HG02623 (cell line): Measurements from ENCODE around the gene ZC3HAV1.
"Not testable (repeated sequence)": the region's sequence is repeated elsewhere in the genome, so short reads cannot be mapped to it uniquely, and the experiment has no call there.

Experiments
- ATAC-seq: cut with Tn5 transposase; IDR thresholded peaks from one replicate; pipeline ENCODE4 v1.9.1; 2021; ENCODE audit warnings: moderate library complexity; ENCODE audit not compliant: unreplicated experiment

ZC3HAV1 gene

DNA sequence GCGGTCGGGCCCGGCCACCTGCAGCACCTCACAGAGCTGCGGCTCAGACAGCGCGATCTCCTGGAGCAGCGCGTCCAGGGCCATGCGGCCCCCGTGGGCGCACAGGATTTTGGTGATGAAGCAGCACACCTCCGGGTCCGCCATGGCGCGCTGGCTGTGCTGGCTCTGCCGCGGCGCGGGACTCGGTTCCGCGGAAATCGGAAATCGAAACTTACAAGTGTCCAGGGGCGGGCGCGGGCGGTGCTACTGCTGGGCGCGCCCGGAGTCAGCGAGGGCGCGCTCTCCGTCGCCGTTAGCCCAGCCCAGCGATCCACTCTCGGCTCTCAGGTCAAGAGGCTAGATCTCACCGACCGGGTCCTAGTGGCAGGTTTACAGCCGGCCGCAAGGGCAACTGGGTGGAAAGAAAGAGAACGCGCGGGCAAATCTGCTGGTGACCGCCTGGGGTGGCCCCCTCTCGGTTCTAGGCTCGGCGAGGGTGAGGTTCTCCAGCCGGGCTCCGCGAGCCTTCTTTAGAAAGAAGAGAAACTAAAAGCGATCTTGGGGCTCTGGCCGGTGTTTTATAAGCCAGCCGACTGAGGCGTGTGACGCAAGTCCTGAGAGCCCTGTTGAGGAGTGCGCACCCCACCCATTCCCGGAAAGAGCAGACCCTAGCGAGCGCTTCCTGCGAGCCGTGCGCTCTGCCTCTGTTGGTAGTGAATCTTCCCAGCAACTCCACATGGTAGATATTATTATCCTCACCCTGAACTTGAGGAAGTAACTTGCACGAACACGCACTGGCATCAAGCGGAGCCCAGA lies at the start of gene ZC3HAV1:
Gene ZC3HAV1 (minus strand): TSS at position 533 of the 795 bp plus-strand sequence. CDS start 389 bp downstream, at position 144.
- peak; percentile 74 for ATAC-seq

GRCh38 chr7:139153832-139154231 lies 44.3 kb upstream of the ZC3HAV1 start:
- ATAC-seq = no peak

DNA sequence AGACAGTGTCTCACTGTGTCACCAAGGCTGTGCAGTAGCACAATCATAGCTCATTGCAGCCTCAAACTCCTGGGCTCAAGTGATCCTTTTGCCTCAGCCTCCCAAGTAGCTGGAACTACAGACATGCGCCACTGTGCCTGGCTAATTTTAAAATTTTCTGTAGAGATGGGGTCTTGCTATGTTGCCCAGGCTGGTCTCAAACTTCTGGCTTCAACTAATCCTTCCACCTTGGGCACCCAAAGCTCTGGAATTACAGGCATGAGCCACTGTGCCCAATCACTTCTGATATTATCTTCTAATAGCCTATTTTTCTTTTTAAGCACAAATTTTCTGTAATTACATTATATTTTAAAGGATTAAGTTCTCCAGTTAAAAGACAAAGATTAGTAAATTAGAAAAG lies 42.6 kb upstream of the ZC3HAV1 start:
- ATAC-seq = no peak

DNA sequence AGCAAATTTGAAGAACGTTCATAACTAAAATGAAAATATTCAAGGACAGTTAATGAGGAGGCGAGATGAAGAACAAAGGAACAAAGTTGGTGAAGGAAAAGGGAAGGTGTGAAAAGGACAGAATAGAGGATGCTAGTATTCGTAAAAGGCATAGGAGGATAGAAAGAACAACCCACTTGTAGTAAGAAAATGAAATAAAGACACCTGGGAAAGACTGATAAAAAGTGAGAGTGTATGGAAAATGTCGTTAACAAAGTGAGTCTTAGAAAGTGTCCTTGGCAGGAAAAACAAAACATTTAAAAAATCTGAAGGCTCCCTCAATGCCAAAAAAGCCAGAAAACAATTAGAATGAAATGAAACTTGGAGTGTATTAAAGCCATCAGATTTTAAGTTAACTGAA lies 29.6 kb upstream of the ZC3HAV1 start:
- ATAC-seq = no peak

GRCh38 chr7:139133335-139134139 lies 24.0 kb upstream of the ZC3HAV1 start:
- peak; percentile 94 for ATAC-seq

DNA sequence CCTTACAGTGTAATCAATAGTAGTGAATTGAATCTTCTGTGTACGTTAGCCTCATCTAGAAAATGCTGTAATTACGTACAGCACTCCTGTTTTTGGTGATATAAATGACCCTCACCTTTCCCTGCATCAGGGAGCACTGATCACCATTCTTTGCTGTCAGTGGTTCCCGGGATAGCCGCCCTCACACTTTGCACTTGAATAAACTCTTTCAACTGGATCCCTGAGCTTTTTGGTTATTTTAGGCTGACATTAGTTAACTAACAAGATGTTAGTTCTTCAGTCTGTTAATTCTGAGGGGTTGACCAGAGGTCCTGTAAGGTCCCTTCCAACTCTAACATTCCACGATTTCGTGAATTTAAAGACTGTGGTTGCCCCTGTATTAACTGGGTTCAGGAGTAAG lies 23.4 kb upstream of the ZC3HAV1 start:
- no peak for ATAC-seq

DNA sequence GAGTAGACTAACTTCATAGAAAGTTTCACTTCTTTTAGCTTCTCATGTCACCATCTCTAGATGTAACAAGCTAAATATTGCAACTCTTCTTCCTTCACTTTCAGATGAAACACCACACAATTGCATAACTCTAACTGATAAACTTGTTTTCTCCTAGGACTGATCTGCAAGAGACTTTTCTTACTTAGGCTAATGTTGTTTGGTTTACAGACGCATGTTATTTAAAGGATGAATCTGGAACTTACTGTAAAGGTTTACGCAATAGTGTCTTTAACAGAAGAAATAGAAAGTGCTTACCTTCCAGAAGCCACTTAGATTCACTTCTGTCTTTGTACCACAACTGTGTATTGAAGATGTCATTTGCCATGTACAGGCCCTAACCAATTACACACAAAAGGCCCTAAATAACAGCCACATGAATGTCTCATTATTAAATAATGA lies 22.1 kb upstream of the ZC3HAV1 start:
- ATAC-seq = no peak

DNA sequence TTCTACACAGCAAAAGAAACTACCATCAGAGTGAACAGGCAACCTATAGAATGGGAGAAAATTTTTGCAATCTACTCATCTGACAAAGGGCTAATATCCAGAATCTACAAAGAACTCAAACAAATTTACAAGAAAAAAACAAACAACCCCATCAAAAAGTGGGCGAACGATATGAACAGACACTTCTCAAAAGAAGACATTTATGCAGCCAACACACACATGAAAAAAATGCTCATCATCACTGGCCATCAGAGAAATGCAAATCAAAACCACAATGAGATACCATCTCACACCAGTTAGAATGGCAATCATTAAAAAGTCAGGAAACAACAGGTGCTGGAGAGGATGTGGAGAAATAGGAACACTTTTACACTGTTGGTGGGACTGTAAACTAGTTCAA lies 20.3 kb upstream of the ZC3HAV1 start:
- not testable (repeated sequence) for ATAC-seq

GRCh38 chr7:139127648-139128047 lies 18.1 kb upstream of the ZC3HAV1 start:
- ATAC-seq = no peak

- no peak for ATAC-seq
These were observed 16.1 kb upstream of the ZC3HAV1 start for GRCh38 chr7:139125657-139126056.

GRCh38 chr7:139124995-139125394 lies 15.5 kb upstream of the ZC3HAV1 start:
- not testable (repeated sequence) for ATAC-seq

DNA sequence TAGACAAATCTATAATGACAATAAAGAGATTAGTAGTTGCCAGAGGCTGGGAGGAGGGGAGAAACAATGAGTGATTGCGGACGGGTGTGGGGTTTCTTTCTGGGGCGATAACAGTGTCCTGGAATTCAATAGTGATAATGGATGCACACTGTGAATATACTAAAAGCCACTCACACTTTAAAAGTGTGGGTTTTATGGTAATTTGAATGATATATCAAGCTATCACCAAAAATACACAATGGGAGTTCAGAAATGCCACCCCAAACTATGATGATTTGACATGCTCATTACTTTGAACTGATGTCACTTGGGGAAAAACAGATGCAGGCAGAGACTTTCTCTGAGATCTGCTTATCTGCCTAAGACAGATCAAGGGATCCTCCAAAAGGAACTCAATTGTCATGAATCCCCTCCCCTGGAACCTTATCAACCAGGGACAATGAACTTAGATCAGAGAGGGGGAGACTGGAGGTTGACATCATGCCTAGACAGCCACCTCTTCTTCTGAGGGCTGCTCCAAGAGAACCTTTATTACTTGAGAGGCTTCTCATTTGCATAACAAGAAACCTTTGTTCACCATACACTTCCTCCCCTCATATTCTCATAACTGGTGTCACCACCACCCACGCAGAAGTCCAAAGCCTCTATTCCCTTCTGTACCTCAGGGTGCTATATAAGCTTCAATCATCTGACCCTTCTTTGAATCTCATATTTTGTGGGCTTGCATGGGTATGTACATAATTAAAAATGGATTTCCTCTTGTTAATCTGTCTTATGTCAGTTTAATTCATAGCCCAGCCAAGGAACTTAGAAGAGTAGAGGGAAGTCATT lies 14.8 kb upstream of the ZC3HAV1 start:
- no peak for ATAC-seq

DNA sequence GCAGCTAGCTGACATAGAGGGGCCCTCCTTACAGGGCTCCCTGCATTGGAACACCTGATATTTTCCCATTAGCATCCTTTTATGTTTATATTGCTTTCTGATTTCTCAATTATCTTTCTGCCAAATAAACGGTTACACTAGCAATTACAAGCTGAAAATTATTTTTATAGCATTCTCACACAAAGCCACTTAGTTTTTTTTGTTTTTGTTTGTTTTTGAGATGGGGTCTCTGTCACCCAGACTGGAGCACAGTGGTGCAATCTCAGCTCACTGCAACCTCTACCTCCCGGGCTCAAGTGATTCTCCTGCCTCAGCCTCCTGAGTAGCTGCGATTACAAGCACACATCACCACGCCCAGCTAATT lies 9.9 kb upstream of the ZC3HAV1 start:
- no peak for ATAC-seq

GRCh38 chr7:139118805-139119485 lies 9.4 kb upstream of the ZC3HAV1 start:
- peak; percentile 72 for ATAC-seq

- ATAC-seq = peak; percentile 69
These were observed 8.8 kb upstream of the ZC3HAV1 start for GRCh38 chr7:139118234-139118804.

- ATAC-seq = no peak
These were observed 8.2 kb upstream of the ZC3HAV1 start for GRCh38 chr7:139117599-139118233.

DNA sequence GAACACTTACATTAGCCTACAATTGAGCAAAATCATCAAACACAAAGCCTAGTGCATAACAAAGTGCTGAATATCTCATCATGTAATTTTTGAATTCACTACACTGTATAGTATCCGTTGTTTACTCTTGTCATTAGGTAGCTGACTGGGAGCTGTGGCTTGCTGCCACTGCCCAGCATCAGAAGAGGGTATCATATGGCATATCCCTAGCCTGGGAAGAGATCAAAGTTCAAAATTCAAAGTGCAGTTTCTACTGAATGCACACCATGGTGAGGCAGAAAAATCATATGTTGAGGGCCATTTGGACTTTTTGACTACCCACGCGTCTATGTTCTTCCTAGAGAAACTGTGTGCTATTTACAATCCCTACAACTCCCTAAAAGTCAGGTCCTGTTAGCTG lies 7.5 kb upstream of the ZC3HAV1 start:
- no peak for ATAC-seq

- ATAC-seq = no peak
These were observed 5.6 kb upstream of the ZC3HAV1 start for GRCh38 chr7:139115104-139115503.

DNA sequence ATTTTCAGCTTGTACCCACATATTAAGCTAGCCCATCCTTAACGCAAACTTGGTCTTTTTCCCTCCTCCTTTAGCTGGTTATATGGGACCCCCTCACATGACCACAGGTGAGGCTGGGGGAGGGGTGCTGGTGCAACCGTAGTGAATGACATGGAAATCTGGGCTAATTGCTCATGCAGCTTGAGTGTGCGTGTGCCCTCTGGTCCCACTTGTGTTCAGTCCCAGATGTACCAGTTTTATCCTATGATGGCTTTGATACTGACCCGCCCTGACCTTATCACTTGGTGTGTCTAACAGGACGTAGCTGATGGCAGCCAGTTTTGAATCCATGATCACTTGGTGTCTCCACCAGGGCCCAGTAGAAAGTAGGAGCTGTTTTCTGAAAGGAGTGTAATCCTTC lies 5.1 kb upstream of the ZC3HAV1 start:
- ATAC-seq = no peak

GRCh38 chr7:139114018-139114417 lies 4.5 kb upstream of the ZC3HAV1 start:
- no peak for ATAC-seq
